HT-29 (cell line): Measurements from ENCODE around the gene SF3B1. TPM values are rescaled to one million over a fixed set of nuclear protein-coding genes. Genes with fewer than 3 reads are reported as not detected.
"Not testable (repeated sequence)": the region's sequence is repeated elsewhere in the genome, so short reads cannot be mapped to it uniquely, and the experiment has no call there.

Experiments
- DNase-seq: peaks from one replicate; pipeline ENCODE4 v3.0.0-alpha.2; 2015; ENCODE audit warnings: low spot score
- total RNA-seq: library from RNA; depleted of rRNA; stranded (reverse); fragments of >200 nt; shearing (Covaris generic); gene quantifications from 2 replicates; pipeline ENCODE4 v1.2.3, GENCODE V29; 2014; rRNA removed

Gene SF3B1, protein sequence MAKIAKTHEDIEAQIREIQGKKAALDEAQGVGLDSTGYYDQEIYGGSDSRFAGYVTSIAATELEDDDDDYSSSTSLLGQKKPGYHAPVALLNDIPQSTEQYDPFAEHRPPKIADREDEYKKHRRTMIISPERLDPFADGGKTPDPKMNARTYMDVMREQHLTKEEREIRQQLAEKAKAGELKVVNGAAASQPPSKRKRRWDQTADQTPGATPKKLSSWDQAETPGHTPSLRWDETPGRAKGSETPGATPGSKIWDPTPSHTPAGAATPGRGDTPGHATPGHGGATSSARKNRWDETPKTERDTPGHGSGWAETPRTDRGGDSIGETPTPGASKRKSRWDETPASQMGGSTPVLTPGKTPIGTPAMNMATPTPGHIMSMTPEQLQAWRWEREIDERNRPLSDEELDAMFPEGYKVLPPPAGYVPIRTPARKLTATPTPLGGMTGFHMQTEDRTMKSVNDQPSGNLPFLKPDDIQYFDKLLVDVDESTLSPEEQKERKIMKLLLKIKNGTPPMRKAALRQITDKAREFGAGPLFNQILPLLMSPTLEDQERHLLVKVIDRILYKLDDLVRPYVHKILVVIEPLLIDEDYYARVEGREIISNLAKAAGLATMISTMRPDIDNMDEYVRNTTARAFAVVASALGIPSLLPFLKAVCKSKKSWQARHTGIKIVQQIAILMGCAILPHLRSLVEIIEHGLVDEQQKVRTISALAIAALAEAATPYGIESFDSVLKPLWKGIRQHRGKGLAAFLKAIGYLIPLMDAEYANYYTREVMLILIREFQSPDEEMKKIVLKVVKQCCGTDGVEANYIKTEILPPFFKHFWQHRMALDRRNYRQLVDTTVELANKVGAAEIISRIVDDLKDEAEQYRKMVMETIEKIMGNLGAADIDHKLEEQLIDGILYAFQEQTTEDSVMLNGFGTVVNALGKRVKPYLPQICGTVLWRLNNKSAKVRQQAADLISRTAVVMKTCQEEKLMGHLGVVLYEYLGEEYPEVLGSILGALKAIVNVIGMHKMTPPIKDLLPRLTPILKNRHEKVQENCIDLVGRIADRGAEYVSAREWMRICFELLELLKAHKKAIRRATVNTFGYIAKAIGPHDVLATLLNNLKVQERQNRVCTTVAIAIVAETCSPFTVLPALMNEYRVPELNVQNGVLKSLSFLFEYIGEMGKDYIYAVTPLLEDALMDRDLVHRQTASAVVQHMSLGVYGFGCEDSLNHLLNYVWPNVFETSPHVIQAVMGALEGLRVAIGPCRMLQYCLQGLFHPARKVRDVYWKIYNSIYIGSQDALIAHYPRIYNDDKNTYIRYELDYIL
- total RNA-seq: 92.5 and 95.8 TPM in 2 replicates

DNA sequence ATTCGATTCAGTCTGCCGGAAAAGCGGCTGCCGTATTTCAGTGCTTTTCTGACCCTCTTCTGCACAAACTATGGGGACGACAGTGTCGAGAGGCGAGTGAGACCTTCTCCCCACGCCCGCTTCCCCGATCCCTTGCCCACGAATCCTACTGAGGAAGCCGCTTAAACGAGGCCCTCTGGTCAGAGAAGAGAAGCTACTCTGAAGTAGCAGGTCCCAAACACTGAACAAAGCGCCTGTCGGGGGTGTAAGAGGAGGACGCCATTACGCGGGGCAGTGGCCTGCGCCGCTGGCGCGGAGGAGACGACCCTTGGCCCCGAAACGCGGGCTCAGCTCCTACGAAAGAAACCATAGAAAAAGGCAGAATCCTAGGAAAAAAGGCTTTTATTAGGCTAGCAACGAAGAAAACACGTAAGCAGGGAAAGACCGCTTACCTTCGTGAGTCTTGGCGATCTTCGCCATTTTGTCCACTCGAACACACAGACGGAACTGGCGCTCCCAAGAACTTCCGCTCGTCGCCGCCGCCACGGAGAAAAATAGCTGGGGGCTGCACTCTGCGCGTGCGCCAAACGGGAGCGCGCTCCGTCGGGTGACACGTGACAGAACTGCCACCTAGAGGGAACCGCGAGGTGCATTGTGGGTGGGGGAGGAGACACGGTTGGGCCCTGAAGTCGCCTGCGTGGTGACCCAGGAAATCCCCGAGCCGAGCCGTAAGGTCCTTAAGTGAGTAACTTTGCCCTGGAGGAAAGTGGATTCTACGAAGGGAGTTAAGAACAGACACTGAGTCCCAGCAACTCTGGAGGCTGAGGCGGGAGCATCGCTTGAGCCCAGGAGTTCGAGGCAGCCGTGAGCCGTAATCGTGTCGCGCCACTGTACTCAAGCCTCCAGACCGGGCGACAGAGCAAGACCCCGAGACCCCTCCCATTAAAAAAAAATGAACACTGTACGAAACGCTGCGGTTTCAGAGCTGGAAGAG is at the start of gene SF3B1:
Gene SF3B1, minus strand, starts transcription at position 488 of the 973 bp plus-strand sequence. Its CDS starts 29 bp downstream, at position 459.
- DNase-seq: peak; percentile 98

DNA sequence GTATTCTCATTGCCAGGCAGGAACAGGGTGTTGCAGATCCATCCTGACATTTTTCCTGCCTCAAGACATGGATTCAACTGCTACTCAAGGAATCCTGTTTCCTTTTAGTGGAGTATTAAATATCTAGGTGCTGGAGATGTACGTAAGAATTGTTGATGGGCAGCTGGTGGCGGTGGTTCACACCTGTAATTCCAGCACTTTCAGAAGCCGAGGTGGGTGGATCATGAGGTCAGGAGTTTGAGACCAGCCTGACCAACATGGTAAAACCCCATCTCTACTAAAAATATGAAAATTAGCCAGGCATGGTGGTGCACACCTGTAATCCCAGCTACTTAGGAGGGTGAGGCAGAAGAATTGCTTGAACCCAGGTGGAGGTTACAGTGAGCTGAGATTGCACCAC is 49.4 kb upstream of the SF3B1 start:
- DNase-seq: not testable (repeated sequence)

DNA sequence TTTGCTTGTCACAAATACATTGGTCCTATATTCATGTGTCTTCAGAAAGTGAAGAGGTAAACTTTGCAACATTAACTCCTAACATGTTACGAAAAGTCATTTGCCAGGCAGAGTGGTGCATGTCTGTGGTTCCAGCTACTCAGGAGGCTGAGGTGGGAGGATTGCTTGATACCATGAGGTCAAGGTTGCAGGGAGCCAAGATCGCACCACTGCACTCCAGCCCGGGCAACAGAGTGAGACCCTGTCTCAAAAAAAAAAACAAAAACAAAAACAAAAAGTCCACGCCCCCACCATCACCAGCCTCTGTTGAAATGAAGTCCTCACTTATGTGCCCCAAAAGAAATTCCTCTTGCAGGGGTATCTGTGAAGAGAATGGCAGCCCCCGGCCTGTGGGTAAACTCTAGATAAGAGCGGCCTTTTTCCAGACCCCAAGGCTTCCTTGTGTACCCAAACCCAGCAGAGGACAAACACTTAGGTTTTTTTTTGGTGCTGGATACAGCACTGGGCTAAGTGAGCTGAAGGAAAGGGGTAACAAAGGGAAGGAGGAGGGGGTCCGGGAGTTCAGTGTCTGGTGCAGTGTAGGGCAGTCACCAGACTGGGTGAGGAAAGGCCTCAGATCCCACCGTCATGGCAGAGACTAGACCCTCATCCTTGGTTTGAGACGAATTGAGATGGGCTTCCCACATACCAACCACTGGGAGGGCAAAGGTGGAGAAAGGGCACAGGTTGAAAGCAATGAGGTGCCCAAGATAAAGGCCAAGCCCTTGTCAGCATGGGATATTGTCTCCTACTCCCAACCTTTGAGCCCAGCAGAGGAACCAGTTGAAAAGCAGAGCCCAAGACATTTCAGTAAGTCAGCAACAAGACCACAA is 45.6 kb upstream of the SF3B1 start:
- DNase-seq: no peak

DNA sequence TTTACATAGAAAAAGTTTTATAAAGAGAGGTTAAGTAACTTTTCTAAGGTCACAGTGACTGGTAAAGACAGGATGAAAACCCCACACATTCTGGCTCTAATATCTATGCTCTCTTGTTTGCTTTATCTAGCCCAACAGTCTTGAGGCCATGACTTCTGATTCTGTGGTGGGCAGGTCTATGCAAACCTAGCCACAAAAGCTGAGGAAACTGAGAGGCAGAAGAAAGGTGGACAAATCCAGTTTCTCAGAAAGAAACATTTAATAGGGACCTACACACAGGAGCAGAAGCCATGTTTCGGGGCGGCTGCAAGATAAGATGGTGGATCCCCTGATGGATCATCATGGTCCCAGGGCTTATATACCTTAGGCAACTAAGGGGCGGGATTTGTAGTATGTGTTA is 43.0 kb upstream of the SF3B1 start:
- DNase-seq: no peak

DNA sequence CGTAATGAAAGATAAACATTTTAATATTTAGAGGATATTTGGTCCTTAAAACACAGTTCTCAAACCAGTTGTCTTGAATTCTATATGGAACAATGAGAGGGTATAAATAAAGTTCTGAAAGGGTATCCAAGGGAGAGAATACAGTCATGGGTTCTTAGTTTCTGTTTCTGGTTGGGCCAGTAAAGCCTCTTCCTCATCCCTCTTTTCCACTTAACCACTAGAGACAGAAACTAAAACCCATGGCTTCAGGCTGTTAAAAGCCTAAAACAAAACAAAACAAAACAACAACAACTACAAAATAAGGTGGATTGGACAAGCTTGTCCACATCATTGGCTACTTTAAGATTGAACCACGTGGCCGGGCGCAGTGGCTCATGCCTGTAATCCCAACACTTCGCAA is 37.3 kb upstream of the SF3B1 start:
- DNase-seq: no peak

DNA sequence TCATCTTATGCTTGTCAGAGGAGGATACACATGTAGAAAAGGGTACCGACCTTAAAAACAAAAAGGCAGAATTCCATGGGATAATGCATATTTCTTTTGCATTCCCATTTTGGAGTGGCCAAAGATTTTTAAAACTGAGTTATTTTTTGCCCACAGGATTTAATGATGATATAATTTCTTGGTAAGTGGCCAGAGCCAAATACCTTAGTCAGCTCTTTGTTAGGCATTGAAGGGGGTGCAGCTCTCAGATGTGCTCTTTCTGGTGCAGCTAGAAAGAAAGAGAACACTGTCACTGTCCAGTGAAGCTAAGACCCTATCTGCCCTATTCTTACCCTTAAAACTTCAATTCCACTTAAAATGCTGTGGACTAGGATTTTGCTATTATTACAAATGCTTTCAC is 29.3 kb upstream of the SF3B1 start:
- no peak for DNase-seq

DNA sequence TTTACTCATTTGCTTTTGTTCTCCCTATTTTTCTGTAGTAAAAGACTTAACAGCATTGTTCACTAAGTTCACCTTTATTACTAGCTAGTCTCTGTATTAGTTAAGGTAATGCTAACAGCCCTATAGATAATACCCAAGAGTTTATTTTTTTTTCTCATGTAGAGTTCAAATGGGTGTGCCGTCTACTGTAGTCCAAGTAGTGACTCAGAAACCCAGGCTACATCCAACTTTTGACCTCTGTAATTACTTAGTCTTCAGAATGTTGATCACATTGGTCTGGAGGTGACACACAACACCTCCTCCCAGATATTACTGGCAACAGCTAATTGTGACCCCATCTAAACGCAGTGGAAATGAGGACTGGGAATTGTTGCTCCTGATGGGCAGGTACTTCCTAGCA is 26.2 kb upstream of the SF3B1 start:
- DNase-seq: no peak

DNA sequence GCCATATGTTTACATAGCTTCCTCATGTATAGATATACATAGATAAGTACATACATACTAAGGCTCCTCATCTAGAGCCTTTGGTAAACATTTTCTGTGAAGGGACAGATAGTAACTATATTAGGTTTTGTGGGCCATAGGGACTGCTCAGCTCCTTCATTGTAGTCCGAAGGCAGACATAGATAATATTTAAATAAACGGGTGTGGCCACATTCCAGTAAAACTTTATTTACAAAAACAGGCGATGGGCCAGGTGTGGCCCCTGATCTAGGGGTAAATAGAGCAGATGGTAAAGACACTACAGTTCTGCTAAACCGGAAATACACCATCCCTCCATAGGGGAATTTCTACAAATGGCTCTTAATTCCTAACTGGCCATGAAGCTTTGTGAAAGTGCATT is 25.8 kb upstream of the SF3B1 start:
- DNase-seq: no peak

DNA sequence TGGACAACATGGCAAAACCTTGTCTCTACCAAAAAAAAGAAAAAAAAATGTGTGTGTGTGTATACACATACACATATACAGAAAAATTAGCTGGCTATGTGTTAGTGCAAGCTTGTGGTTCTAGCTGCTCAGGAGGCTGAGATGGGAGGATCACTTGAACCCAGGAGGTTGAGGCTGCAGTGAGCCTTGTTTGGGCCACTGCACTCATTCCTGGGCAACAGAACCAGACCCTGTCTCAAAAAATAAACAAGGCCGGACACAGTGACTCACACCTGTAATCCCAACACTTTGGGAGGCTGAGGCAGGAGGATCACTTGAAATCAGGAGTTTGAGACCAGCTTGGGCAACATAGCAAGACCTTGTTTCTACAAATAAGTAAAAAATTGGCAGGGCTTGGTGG is 20.6 kb upstream of the SF3B1 start:
- no peak for DNase-seq

DNA sequence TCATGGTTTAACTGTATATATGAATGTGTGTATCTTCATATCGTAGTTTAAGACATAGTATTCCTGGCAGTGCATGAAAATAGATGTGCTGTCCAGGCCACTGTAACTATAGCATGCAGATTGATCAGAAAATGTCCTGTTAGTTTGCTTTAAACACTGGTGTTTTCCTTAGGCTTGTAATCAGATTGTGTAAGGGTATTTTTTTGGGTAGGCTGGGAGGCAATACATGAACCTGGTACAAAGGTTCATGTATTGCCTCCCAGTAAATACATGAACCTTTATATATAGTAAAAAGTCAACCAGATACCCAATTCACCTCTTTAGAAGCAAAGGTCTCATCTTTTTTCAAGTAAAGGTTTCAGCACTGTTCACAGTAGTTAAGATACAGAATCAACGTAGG is 20.1 kb upstream of the SF3B1 start:
- no peak for DNase-seq

DNA sequence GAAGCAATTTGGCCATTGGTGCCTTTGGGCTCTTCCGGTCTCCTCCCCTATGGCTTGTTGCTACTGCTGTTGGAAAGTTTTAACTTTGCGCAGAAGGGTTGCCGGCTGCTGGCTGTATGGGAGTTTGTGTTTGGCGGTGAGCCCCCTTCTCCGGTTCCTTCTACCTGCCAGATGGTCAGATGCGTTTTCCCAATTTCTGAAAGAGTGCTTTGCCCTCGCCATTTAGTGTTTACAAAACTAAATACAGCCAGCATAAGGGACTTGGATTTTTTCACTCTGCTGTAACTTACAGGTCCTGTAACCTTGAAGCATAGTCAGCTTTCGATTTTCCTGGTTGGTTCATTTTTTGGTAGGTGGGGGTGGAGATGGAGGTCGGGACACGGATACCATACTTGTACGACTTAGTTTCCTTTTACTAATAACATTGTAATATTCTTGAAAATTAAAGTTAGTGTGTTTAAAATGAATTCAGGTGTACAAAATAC is 19.1 kb upstream of the SF3B1 start:
- DNase-seq: no peak

DNA sequence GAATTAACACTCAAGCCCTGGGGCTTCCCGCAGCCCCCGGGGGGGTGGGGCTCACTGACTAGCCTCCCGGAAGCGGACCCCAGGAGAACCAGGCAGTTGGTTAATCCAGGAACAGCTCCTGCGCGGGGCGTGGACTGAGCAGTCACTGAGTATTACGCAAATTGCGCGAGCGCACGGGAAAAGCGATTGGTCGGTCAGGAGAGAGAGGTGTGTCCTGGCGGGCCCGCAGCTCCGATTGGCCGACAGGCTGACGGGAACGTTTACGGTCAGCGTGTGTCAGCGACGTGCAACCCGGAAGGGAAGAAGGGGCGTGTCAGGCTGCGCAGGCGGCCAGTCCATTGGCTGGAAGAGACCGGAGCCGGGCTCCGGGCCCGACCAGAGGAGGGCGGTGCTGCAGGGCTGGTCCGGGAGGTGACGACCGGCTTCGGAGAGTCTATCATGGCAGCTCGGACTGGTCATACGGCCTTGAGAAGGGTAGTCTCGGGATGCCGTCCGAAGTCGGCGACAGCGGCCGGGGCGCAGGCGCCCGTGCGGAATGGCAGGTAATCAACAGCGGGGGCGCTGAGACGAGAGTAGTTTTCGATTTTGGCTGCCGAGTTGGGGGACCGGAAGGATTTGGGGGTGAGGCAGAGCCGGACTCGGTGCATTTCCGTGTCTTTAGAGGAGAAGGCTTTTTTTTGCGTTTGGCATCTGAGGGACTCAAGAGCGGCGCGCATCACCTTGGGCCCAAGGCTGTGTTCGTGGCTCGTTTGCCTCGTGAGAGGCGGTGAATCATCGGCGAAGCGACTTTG is 18.5 kb upstream of the SF3B1 start, which contains the start of gene COQ10B:
Gene COQ10B, plus strand, starts transcription at position 430 of the 791 bp plus-strand sequence. Its CDS starts 9 bp downstream, at position 439.
- DNase-seq: peak; percentile 98

DNA sequence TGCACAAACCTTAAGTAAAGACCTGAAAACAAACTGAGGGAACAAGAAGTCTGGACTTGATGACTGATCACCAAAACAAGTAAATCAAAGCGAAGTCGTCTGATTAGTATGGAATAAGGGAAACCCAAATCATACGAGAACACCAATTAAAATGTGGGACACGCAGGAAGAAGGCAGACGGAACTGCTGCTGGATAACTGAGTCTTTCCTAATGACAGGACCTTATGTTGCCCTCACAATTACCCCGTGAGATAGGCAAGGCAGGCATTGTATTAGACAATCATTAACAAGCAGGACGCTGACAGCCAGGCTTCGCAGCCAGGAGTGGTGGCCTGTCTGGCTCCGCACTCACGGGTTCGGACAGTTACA is 17.9 kb upstream of the SF3B1 start:
- DNase-seq: no peak

DNA sequence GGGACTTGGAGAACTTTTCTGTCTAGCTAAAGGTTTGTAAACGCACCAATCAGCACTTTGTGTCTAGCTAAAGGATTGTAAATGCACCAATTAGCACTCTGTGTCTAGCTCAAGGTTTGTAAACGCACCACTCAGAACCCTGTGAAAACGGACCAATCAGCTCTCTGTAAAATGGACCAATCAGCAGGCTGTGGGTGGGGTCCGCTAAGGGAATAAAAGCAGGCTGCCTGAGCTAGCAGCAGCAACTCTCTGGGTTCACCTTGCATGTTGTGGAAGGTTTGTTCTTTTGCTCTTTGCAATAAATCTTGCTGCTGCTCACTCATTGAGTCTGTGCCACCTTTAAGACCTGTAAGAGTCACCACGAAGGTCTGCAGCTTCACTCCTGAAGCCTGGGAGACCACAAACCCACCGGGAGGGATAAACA is 16.1 kb upstream of the SF3B1 start:
- not testable (repeated sequence) for DNase-seq

DNA sequence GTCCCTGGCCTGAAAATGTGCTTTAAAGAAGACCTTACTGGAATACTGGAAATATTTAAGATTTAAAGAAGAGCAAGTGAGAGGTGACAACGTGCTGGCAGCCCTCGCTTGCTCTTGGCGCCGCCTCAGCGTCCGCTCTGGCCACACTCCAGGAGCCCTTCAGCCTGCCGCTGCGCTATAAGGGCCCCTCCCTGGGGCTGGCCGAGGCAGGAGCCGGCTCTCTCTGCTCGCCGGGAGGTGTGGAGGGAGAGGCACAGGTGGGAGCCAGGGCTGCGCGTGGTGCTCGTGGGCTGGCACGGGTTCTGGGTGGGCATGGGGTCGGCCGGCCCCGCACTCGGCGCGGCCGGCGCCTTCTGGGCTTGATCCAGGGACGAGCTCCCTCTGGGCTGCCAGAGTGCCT is 15.6 kb upstream of the SF3B1 start:
- no peak for DNase-seq

DNA sequence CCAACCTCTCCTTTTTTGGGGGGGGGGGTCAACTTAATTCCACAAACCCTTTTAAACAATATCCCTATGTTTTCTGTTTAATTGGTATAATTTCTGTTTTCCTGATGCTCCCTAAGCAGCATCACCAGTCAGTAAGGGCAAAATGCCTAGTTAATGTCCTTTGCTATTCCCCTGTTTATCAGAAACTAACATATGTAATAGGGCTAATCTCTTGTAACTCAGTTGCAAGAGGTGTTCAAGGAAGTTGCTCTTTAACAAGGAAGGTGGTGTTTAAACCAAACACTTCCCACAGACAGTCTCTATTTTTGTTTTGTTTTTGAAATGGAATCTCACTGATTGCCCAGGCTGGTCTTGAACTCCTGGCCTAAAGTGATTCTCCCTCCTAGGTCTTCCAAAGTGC is 12.0 kb upstream of the SF3B1 start:
- no peak for DNase-seq

DNA sequence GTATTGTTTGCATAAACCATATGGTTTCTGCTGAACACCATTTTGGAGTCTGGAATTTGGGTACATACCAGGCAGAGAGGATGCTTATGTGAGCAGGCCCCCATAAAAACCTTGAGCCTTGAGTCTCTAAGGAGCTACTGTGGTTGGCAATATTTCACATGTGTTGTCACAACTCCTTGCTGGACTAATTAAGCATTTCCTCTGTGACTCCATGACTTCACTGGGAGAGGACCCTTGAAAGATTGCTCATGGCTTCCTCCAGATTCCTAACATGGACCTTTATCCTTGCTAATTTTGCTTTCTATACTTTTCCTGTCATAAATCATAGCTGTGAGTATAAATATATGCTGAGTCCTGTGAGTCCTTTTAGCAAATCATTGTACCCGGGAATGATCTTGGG is 10.9 kb upstream of the SF3B1 start:
- DNase-seq: no peak

DNA sequence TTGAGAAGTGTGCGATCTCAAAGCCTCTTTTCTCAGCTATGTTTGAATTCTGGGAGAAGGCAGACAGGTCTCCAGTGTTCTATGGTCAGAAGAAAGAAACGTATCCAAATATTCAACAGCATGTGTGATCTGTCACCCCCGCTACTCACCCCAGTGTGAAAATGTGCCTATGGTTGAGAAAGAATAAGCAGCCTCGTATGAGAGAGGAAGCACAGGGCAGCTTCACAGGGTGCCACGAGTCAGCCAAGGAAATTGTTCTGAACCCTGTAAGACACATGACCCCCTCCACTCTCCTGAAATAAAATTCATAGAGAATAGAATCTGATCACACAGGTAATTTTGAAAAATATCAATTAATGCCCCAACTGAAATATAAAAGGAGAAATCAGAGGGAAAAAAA is 8.0 kb upstream of the SF3B1 start:
- DNase-seq: no peak
